GM20431 (cell line): ENCODE data around the gene VSTM4.

ENCODE experiments used
- in situ Hi-C: fragments of 300-500 bp; cut with MseI, MboI; formaldehyde crosslinking; loops from one replicate; pipeline ENCODE4 v1.15.0; 2020; ENCODE audit warnings: low sequenced_read_pairs; ENCODE audit not compliant: unreplicated experiment

The VSTM4 gene

GRCh38 chr10:49115015-49115795 lies at the start of gene VSTM4:
Gene VSTM4 (minus strand): TSS chr10:49115522. CDS start chr10:49115485, 37 bp downstream.
- in situ Hi-C loops: no loop called here

- in situ Hi-C loops: loop anchor here (25.0 kb wide), 1 partner anchor 177 kb away; no protein-coding TSS in a partner anchor
Measured at GRCh38 chr10:49164559-49165188, 49.4 kb upstream of the VSTM4 start.

- in situ Hi-C loops: loop anchor here (25.0 kb wide), 1 partner anchor 176 kb away; no protein-coding TSS in a partner anchor
Measured at GRCh38 chr10:49163741-49164140, 48.4 kb upstream of the VSTM4 start.

- in situ Hi-C loops: loop anchor here (25.0 kb wide), 1 partner anchor 176 kb away; no protein-coding TSS in a partner anchor
Measured at GRCh38 chr10:49162761-49163310, 47.5 kb upstream of the VSTM4 start.

GRCh38 chr10:49162063-49162462 lies 46.7 kb upstream of the VSTM4 start:
- in situ Hi-C loops: loop anchor here (25.0 kb wide), 1 partner anchor 175 kb away; no protein-coding TSS in a partner anchor

GRCh38 chr10:49161411-49161997 lies 46.2 kb upstream of the VSTM4 start:
- in situ Hi-C loops: loop anchor here (25.0 kb wide), 1 partner anchor 174 kb away; no protein-coding TSS in a partner anchor

GRCh38 chr10:49160814-49161213 lies 45.5 kb upstream of the VSTM4 start:
- in situ Hi-C loops: loop anchor here (25.0 kb wide), 1 partner anchor 174 kb away; no protein-coding TSS in a partner anchor

GRCh38 chr10:49160110-49160509 lies 44.8 kb upstream of the VSTM4 start:
- in situ Hi-C loops: loop anchor here (25.0 kb wide), 1 partner anchor 173 kb away; no protein-coding TSS in a partner anchor

GRCh38 chr10:49158915-49159314 lies 43.6 kb upstream of the VSTM4 start:
- in situ Hi-C loops: loop anchor here (25.0 kb wide), 1 partner anchor 172 kb away; no protein-coding TSS in a partner anchor

- in situ Hi-C loops: loop anchor here (25.0 kb wide), 1 partner anchor 171 kb away; no protein-coding TSS in a partner anchor
Measured at GRCh38 chr10:49158404-49158803, 43.1 kb upstream of the VSTM4 start.

- in situ Hi-C loops: loop anchor here (25.0 kb wide), 1 partner anchor 170 kb away; no protein-coding TSS in a partner anchor
Measured at GRCh38 chr10:49157229-49157628, 41.9 kb upstream of the VSTM4 start.

GRCh38 chr10:49154641-49155040 lies 39.3 kb upstream of the VSTM4 start:
- in situ Hi-C loops: loop anchor here (25.0 kb wide), 1 partner anchor 167 kb away; no protein-coding TSS in a partner anchor

GRCh38 chr10:49153971-49154370 lies 38.6 kb upstream of the VSTM4 start:
- in situ Hi-C loops: loop anchor here (25.0 kb wide), 1 partner anchor 167 kb away; no protein-coding TSS in a partner anchor

- in situ Hi-C loops: loop anchor here (25.0 kb wide), 1 partner anchor 166 kb away; no protein-coding TSS in a partner anchor
Measured at GRCh38 chr10:49153115-49153514, 37.8 kb upstream of the VSTM4 start.

GRCh38 chr10:49152663-49153062 lies 37.3 kb upstream of the VSTM4 start:
- in situ Hi-C loops: loop anchor here (25.0 kb wide), 1 partner anchor 165 kb away; no protein-coding TSS in a partner anchor

- in situ Hi-C loops: loop anchor here (25.0 kb wide), 1 partner anchor 165 kb away; no protein-coding TSS in a partner anchor
Measured at GRCh38 chr10:49152037-49152436, 36.7 kb upstream of the VSTM4 start.

- in situ Hi-C loops: loop anchor here (25.0 kb wide), 1 partner anchor 164 kb away; no protein-coding TSS in a partner anchor
Measured at GRCh38 chr10:49151481-49151880, 36.2 kb upstream of the VSTM4 start.

GRCh38 chr10:49151025-49151445 lies 35.7 kb upstream of the VSTM4 start:
- in situ Hi-C loops: loop anchor here (25.0 kb wide), 1 partner anchor 164 kb away; no protein-coding TSS in a partner anchor

GRCh38 chr10:49150426-49150825 lies 35.1 kb upstream of the VSTM4 start:
- in situ Hi-C loops: loop anchor here (25.0 kb wide), 1 partner anchor 163 kb away; no protein-coding TSS in a partner anchor
